ENCODE measurements around the gene HSD17B14.
"Not testable (repeated sequence)": the region's sequence is repeated elsewhere in the genome, so short reads cannot be mapped to it uniquely, and the experiment has no call there.

The HSD17B14 gene

DNA sequence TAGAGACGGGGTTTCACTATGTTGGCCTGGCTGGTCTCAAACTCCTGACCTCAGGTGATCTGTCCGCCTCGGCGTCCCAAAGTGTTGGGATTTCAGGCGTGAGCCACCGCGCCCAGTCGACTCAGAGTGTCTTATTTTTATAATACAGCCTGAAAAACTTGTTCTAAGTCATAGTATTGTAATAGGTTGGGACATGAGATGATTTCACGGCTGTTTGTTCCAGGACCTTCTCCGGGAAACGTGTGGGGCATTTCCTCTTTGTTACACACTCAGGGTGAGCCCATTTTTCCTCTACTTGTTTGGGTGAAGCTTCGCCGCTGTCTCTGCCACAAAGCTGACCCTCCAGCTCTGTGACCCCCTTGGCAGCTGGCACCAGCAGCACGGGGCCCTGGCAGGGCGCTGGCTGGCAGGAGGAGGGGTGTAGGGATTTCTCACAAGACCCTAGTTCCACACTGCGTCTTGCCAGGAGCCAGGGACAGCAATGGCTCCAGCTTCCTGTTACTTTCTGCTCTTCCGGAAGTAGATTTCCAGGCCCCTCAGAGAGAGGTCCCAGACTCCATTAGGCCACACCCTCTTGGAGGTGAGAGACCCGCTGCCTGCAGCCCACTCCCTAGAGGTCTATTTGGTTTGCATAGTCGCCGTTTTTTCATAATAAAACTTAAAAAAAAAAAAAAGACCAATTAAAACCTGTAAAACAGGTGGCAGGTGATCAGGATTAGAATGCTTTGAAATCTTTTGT lies 65.4 kb downstream of the HSD17B14 start:
- TF ChIP-seq SPI1 (IDR thresholded peaks at IDR 0.05; ENCODE audit: low read depth, low read length) (no peak), PAX5 (IDR thresholded peaks at IDR 0.05; ENCODE audit: insufficient read depth, low read length, severe bottlenecking) (no peak), POLR2AphosphoS5 (IDR thresholded peaks at IDR 0.05; ENCODE audit: low read depth, low read length) (no peak), TAF1 (IDR thresholded peaks at IDR 0.05; ENCODE audit: low read depth, low read length) (no peak), POLR2A (IDR thresholded peaks at IDR 0.05; ENCODE audit: low read depth, low read length) (no peak), POU2F2 (IDR thresholded peaks at IDR 0.05; ENCODE audit: low read depth, low read length) (no peak)
- DNase-seq (ENCODE audit: insufficient read length, low spot score) (no peak), FAIRE-seq (no peak)

DNA sequence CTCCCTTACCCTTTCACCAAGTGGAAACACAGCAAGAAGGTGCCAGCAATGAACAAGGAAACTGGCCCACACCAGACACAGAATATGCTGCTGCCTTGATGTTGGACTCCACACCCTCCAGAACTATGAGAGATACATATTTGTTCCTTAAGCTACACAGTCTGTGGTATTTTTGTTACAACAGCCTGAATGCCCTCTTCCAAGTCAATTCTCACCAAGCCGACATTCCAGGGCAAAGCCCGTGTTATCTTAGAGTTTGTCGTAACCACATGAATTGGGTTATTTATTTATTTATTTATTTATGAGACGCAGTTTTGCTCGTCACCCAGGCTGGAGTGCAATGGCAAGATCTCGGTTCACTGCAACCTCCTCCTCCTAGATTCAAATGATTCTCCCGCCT lies 66.0 kb downstream of the HSD17B14 start:
- TF ChIP-seq TAF1 (IDR thresholded peaks at IDR 0.05; ENCODE audit: low read depth, low read length) (no peak), POU2F2 (IDR thresholded peaks at IDR 0.05; ENCODE audit: low read depth, low read length) (no peak), SPI1 (IDR thresholded peaks at IDR 0.05; ENCODE audit: low read depth, low read length) (no peak), POLR2A (IDR thresholded peaks at IDR 0.05; ENCODE audit: low read depth, low read length) (no peak), PAX5 (IDR thresholded peaks at IDR 0.05; ENCODE audit: insufficient read depth, low read length, severe bottlenecking) (no peak), POLR2AphosphoS5 (IDR thresholded peaks at IDR 0.05; ENCODE audit: low read depth, low read length) (no peak)
- FAIRE-seq (no peak), DNase-seq (ENCODE audit: insufficient read length, low spot score) (no peak)

DNA sequence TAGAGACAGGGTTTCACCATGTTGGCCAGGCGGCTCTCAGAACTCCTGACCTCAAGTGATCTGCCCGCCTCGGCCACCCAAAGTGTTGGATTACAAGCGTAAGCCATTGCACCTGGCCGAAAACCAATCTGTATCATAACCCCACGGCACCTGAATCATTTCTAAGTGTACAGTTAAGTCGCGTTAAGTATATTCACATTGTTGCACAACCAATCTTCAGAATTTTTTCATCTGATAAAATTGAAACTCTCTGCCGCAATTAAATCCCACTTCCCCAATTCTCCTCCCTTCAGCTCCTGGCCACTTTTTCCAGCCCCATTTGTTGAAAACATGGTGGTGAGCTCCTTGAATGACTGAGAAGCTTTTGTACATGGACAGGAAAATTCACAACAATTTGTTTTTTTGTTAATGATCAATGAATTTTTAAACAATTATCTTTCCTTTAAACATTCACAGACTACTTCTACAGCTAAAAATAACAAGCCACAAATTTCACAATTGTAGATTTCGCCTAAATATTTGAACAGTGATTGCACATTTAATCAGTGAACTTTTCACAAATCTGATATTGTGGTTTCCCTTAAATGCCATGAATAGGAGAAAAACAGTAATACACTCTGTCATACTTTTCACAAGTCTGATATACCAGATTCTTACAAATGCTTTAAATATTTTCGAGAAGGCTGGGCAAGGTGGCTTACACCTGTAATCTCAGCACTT lies 67.1 kb downstream of the HSD17B14 start:
- TF ChIP-seq TAF1 (IDR thresholded peaks at IDR 0.05; ENCODE audit: low read depth, low read length) = no peak
- TF ChIP-seq SPI1 (IDR thresholded peaks at IDR 0.05; ENCODE audit: low read depth, low read length) = peak; percentile 21; the same call in 1 of the 2 replicates
- FAIRE-seq (no peak), DNase-seq (ENCODE audit: insufficient read length, low spot score) (no peak)

DNA sequence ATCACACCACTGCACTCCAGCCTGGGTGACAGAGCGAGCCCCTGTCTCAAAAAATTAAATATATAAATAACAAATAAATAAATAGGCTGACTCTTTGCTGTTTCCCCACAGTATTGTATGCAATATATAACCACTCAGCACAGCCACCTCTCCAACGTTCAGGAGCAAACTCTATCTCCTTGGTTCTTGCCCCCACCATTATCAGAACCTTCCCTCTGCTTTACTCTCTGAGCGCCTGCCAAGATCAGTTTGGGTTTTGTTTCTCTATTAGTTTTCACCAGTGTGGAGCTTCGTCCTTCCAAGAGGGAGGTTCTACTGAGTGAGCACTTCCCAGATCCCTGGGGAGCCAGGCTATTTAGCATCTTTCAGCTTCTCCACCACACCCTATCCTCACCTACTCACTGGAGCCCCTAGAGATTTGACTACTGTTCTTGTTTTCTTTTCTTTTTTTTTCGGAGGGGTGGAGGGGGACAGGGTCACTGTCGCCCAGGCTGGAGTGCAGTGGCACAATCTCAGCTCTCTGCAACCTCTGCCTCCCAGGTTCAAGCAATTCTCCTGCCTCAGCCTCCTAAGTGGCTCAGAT lies 68.0 kb downstream of the HSD17B14 start:
- FAIRE-seq = not testable (repeated sequence)

DNA sequence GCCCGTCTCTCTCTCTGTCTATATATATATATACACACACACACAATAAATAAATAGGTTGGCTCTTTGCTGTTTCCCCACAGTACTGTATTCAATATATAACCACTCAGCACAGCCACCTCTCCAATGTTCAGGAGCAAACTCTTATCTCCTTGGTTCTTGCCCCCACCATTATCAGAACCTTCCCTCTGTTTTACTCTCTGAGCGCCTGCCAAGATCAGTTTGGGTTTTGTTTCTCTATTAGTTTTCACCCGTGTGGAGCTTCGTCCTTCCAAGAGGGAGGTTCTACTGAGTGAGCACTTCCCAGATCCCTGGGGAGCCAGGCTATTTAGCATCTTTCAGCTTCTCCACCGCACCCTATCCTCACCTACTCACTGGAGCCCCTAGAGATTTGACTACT lies 70.5 kb downstream of the HSD17B14 start:
- FAIRE-seq; DNase-seq (ENCODE audit: insufficient read length, low spot score): not testable (repeated sequence)

More for the DNA sequence above, 68.0 kb downstream of the HSD17B14 start:
- not testable (repeated sequence) for DNase-seq (ENCODE audit: insufficient read length, low spot score)
